GM23248 (cell line): ENCODE data around the gene ZMIZ1. TPM values are rescaled to one million over a fixed set of nuclear protein-coding genes. Genes with fewer than 3 reads are reported as not detected.

ENCODE experiments used
- DNase-seq: peaks from one replicate; pipeline ENCODE4 v3.0.0-alpha.2; 2015
- H2AFZ ChIP-seq: fragments of 200-600 bp; sonication (generic); 2 replicates; pipeline ENCODE4 v1.6.1; 2016; ENCODE audit warnings: antibody characterized with exemption
- H3F3A ChIP-seq: fragments of 200-600 bp; sonication (generic); 2 replicates; pipeline ENCODE4 v1.6.1; 2016; ENCODE audit warnings: mild to moderate bottlenecking, antibody characterized with exemption, mixed run types; ENCODE audit not compliant: insufficient read depth
- H3K27ac ChIP-seq: fragments of 200-600 bp; sonication (generic); 2 replicates; pipeline ENCODE4 v1.5.1; 2016; ENCODE audit warnings: mild to moderate bottlenecking
- H3K27me3 ChIP-seq: fragments of 200-600 bp; sonication (generic); replicated peaks from 2 replicates; pipeline ENCODE4 v1.6.1; 2016; ENCODE audit warnings: mild to moderate bottlenecking; ENCODE audit not compliant: insufficient read depth
- H3K36me3 ChIP-seq: fragments of 200-600 bp; sonication (generic); 2 replicates; pipeline ENCODE4 v1.6.1; 2016; ENCODE audit warnings: low read depth, mild to moderate bottlenecking
- H3K4me1 ChIP-seq: fragments of 200-600 bp; sonication (generic); 2 replicates; pipeline ENCODE4 v1.6.1; 2016; ENCODE audit warnings: mild to moderate bottlenecking; ENCODE audit not compliant: insufficient read depth
- H3K4me2 ChIP-seq: fragments of 200-600 bp; sonication (generic); one replicate; pipeline ENCODE4 v1.6.1; 2016; ENCODE audit warnings: mild to moderate bottlenecking; ENCODE audit not compliant: unreplicated experiment
- H3K4me3 ChIP-seq: fragments of 200-600 bp; sonication (generic); 2 replicates; pipeline ENCODE4 v1.5.1; 2016; ENCODE audit warnings: mild to moderate bottlenecking
- H3K79me2 ChIP-seq: fragments of 200-600 bp; sonication (generic); 2 replicates; pipeline ENCODE4 v1.6.1; 2016; ENCODE audit warnings: mild to moderate bottlenecking; ENCODE audit not compliant: insufficient read depth
- H3K9ac ChIP-seq: fragments of 200-600 bp; sonication (generic); 2 replicates; pipeline ENCODE4 v1.6.1; 2016; ENCODE audit warnings: mild to moderate bottlenecking
- H3K9me2 ChIP-seq: fragments of 200-600 bp; sonication (generic); 2 replicates; pipeline ENCODE4 v1.6.1; 2016; ENCODE audit warnings: mixed run types, mild to moderate bottlenecking, moderate library complexity; ENCODE audit not compliant: insufficient read depth
- H3K9me3 ChIP-seq: fragments of 200-600 bp; sonication (generic); one replicate; pipeline ENCODE4 v1.6.1; 2017; ENCODE audit warnings: low read depth
- H4K20me1 ChIP-seq: fragments of 200-600 bp; sonication (generic); 2 replicates; pipeline ENCODE4 v1.6.0; 2016; ENCODE audit not compliant: insufficient read depth
- EZH2 ChIP-seq: fragments of 200-600 bp; sonication (generic); IDR thresholded peaks from 2 replicates; pipeline ENCODE4 v1.6.1; 2018; ENCODE audit warnings: antibody characterized with exemption, mild to moderate bottlenecking; ENCODE audit not compliant: insufficient read depth, poor library complexity, severe bottlenecking
- EZH2phosphoT487 ChIP-seq: fragments of 200-600 bp; sonication (generic); IDR thresholded peaks from 2 replicates; pipeline ENCODE4 v1.6.1; 2018; ENCODE audit warnings: antibody characterized with exemption, moderate library complexity, mild to moderate bottlenecking, low read depth; ENCODE audit not compliant: insufficient read depth
- WGBS, 2 experiments: methylation state at CpG; one replicate each; pipeline ENCODE4 v1.1.6; 2015 to 2017; ENCODE audit warnings: low lambda C conversion rate in 2 of 2, low coverage in 1 of 2; ENCODE audit errors: missing lambda C conversion rate in 2 of 2; 5-methylcytosine and 5-hydroxymethylcytosine counted together
- in situ Hi-C: fragments of 300-500 bp; cut with MboI; formaldehyde crosslinking; loops from 2 replicates; pipeline ENCODE4 v1.15.0; 2020
- polyA plus RNA-seq: library from polyadenylated mRNA; unstranded; fragments of >200 nt; fragmentation: Nextera tagmentation; extraction: Ambion mirVana; gene quantifications from 2 replicates; pipeline ENCODE4 v1.2.1, GENCODE V29; 2016
- total RNA-seq: library from RNA; depleted of rRNA; stranded (reverse); fragments of >200 nt; shearing (Covaris generic); gene quantifications from 2 replicates; pipeline ENCODE4 v1.2.3, GENCODE V29; 2014

ZMIZ1 gene
- total and polyA plus RNA-seq, 2 experiments from 2014 or later, result 21.9 to 28.4 TPM

DNA sequence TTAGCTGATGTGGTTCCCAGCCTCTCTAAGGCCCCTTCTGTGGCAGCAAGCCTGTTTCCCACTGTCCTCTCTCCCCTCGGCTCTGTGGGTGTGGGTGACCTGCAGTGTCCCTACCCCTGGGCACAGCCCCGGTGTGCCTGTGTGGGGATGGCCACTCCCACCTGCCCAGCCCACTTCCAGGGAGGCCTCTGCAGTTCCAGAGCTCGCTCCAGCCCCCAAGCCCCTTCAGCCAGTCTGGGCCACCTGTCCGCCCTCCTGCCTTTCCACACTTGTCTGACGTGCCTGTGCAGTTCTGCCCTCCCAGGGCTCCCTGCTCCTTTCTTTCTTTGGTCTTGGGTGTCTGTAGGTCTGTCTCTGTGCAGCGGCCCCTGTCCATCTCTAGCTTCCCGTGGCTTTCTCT, 151.5 kb downstream of the ZMIZ1 start:
- no peak overlapping the region for H3K9ac ChIP-seq
- no peaks in the 10 kb centered on the region for H3K27me3 ChIP-seq
- H3F3A ChIP-seq, result peaks cover 16% of the 10 kb centered on the region
- TF ChIP-seq EZH2, result no peak
- TF ChIP-seq EZH2phosphoT487, result no peak
- H3K4me2 ChIP-seq, result no peak overlapping the region
- peaks cover 36% of the 10 kb centered on the region for H3K36me3 ChIP-seq
- peaks cover 47% of the 10 kb centered on the region for H3K79me2 ChIP-seq
- H3K4me1 ChIP-seq, result no peaks in the 10 kb centered on the region
- no peak overlapping the region for H3K4me3 ChIP-seq
- H2AFZ ChIP-seq, result no peak overlapping the region
- no peaks in the 10 kb centered on the region for H3K9me2 ChIP-seq
- no peaks in the 10 kb centered on the region for H3K9me3 ChIP-seq
- in situ Hi-C loops, result no loop called here
- no peaks in the 10 kb centered on the region for H4K20me1 ChIP-seq
- 67 to 70% methylated on average over 7 of the region's 7 CpGs for WGBS, 2 experiments
- DNase-seq, result no peak
- H3K27ac ChIP-seq, result peak overlapping the region; percentile 16; the same call in 1 of the 2 replicates

DNA sequence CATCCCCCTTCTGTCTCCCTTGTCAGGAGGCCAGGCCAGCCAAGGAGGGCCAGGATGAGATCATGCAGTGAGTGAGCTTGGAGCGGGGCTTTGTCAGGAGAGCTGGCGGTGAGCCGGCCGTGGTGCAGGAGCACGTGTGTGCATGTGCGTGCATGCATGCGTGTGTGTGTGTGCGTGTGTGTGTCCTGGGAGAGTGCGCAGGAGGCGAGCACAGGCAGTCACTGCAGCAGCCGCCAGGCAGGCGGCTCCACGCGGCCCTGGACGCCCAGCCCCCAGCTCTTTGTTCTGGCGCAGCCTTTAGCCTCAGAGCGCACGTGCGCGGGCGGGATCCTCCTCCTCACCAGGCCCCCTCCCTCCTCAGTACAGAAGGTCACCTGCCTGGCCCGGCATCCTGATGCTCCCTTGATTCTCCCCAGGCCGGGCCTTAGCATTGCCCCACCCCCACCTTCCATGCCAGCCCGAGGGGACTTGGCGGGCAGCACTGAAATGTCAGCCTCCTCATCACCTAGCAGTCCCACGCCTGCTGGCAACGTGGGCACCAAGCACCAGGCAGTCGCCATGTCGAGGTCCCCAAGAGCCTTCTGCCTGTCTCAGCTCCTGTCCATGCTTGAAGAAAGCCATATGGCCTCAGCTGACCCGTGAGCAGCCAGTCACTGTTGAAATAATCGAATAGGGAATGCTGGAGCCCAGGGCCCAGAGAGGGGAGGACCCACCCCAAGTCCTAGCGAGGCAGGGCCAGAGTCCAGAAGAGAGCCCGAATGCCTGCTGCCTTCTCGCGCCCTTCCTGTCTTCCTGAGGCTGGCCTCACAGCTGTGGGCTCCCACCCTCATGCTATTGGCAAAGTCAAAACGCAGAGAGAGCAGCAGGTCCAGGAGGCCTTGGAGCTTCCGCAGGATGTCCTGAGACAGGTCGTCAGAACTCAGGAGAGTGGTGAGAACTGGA, 152.6 kb downstream of the ZMIZ1 start:
- no peaks in the 10 kb centered on the region for H3K9me2 ChIP-seq
- WGBS, 2 experiments, result 34 to 39% methylated on average over 35 to 37 of the region's 38 CpGs
- H3K79me2 ChIP-seq, result peaks cover 50% of the 10 kb centered on the region
- TF ChIP-seq EZH2phosphoT487, result no peak
- no peak for TF ChIP-seq EZH2
- H3K9me3 ChIP-seq, result no peaks in the 10 kb centered on the region
- H3K4me3 ChIP-seq, result no peak overlapping the region
- in situ Hi-C loops, result no loop called here
- no peaks in the 10 kb centered on the region for H3K4me1 ChIP-seq
- H3F3A ChIP-seq, result peaks cover 21% of the 10 kb centered on the region
- H2AFZ ChIP-seq, result no peak overlapping the region
- H3K9ac ChIP-seq, result peak overlapping the region; percentile 41
- no peaks in the 10 kb centered on the region for H4K20me1 ChIP-seq
- DNase-seq, result peak; percentile 91
- H3K36me3 ChIP-seq, result peaks cover 33% of the 10 kb centered on the region
- H3K27ac ChIP-seq, result peak overlapping the region; percentile 25
- H3K4me2 ChIP-seq, result no peak overlapping the region
- H3K27me3 ChIP-seq, result no peaks in the 10 kb centered on the region

GRCh38 chr10:79222186-79222585, 153.4 kb downstream of the ZMIZ1 start:
- DNase-seq, result no peak
- Histone ChIP-seq H4K20me1 (no peaks in the 10 kb centered on the region), H2AFZ (no peak overlapping the region), H3K9ac (no peak overlapping the region), H3K79me2 (peaks cover 47% of the 10 kb centered on the region), H3K4me2 (no peak overlapping the region), H3K4me1 (no peaks in the 10 kb centered on the region), H3K27ac (no peak overlapping the region), H3K27me3 (no peaks in the 10 kb centered on the region), H3F3A (peaks cover 16% of the 10 kb centered on the region), H3K4me3 (no peak overlapping the region), H3K9me2 (no peaks in the 10 kb centered on the region), H3K9me3 (no peaks in the 10 kb centered on the region), H3K36me3 (peaks cover 28% of the 10 kb centered on the region)
- in situ Hi-C loops, result no loop called here
- TF ChIP-seq EZH2phosphoT487 (no peak), EZH2 (no peak)
- 91 to 92% methylated on average over 7 of the region's 7 CpGs for WGBS, 2 experiments

- DNase-seq, result no peak
- TF ChIP-seq EZH2, result no peak
- Histone ChIP-seq H3K4me1 (no peaks in the 10 kb centered on the region), H3K9ac (no peak overlapping the region), H2AFZ (no peak overlapping the region), H3K4me2 (no peak overlapping the region), H3K27ac (no peak overlapping the region), H3K36me3 (peaks cover 19% of the 10 kb centered on the region; the same call in 1 of the 2 replicates), H3K27me3 (no peaks in the 10 kb centered on the region), H3K4me3 (no peak overlapping the region), H3F3A (peaks cover 5% of the 10 kb centered on the region), H3K9me3 (no peaks in the 10 kb centered on the region), H3K9me2 (no peaks in the 10 kb centered on the region), H3K79me2 (peaks cover 36% of the 10 kb centered on the region), H4K20me1 (no peaks in the 10 kb centered on the region)
- in situ Hi-C loops, result no loop called here
- 93% methylated on average over 20 to 22 of the region's 22 CpGs for WGBS, 2 experiments
These were observed 154.6 kb downstream of the ZMIZ1 start for GRCh38 chr10:79223091-79224048.
